ENCODE data around the gene FBN2. TPM values are rescaled to one million over a fixed set of nuclear protein-coding genes. Genes with fewer than 3 reads are reported as not detected.
A peak's percentile ranks its signal among the peaks of the same experiment; 100 is the strongest.

Gene FBN2
- total RNA-seq, 1 donor from 2014 or later = 0.58 TPM

- intact Hi-C loops (cut with DNase I) = no loop called here
- TF ChIP-seq CTCF (IDR thresholded peaks at IDR 0.05) = no peak
- no peak for DNase-seq
- H3K36me3 ChIP-seq = no peaks in the 10 kb centered on the region
- H3K4me1 ChIP-seq = no peaks in the 10 kb centered on the region
- H3K9me3 ChIP-seq = no peaks in the 10 kb centered on the region
- no peak overlapping the region for H3K4me3 ChIP-seq
- H3K27me3 ChIP-seq = no peaks in the 10 kb centered on the region
- ATAC-seq = no peak
- H3K27ac ChIP-seq = no peak overlapping the region
Observed at GRCh38 chr5:128345247-128345646, 192.8 kb downstream of the FBN2 start.

- intact Hi-C loops (cut with DNase I) = no loop called here
- H3K4me3 ChIP-seq = no peak overlapping the region
- TF ChIP-seq CTCF (IDR thresholded peaks at IDR 0.05) = no peak
- no peaks in the 10 kb centered on the region for H3K9me3 ChIP-seq
- no peak for DNase-seq
- no peaks in the 10 kb centered on the region for H3K27me3 ChIP-seq
- no peak overlapping the region for H3K27ac ChIP-seq
- H3K36me3 ChIP-seq = no peaks in the 10 kb centered on the region
- no peak for ATAC-seq
- no peaks in the 10 kb centered on the region for H3K4me1 ChIP-seq
Observed at GRCh38 chr5:128343168-128343567, 194.9 kb downstream of the FBN2 start.

- Histone ChIP-seq H3K36me3 (no peaks in the 10 kb centered on the region), H3K4me1 (no peaks in the 10 kb centered on the region), H3K9me3 (no peaks in the 10 kb centered on the region), H3K27ac (no peak overlapping the region), H3K4me3 (no peak overlapping the region), H3K27me3 (no peaks in the 10 kb centered on the region)
- DNase-seq (no peak), ATAC-seq (peak; percentile 83)
- intact Hi-C loops (cut with DNase I) = no loop called here
- TF ChIP-seq CTCF (IDR thresholded peaks at IDR 0.05) = no peak
Observed at GRCh38 chr5:128341056-128341455, 197.0 kb downstream of the FBN2 start.

- H3K27me3 ChIP-seq = no peaks in the 10 kb centered on the region
- H3K27ac ChIP-seq = no peak overlapping the region
- no peak for ATAC-seq
- H3K4me3 ChIP-seq = no peak overlapping the region
- no peaks in the 10 kb centered on the region for H3K9me3 ChIP-seq
- TF ChIP-seq CTCF (IDR thresholded peaks at IDR 0.05) = no peak
- intact Hi-C loops (cut with DNase I) = no loop called here
- H3K36me3 ChIP-seq = no peaks in the 10 kb centered on the region
- no peak for DNase-seq
- no peaks in the 10 kb centered on the region for H3K4me1 ChIP-seq
Observed at GRCh38 chr5:128340648-128341047, 197.4 kb downstream of the FBN2 start.

- no peak for ATAC-seq
Observed at GRCh38 chr5:128339585-128339984, 198.5 kb downstream of the FBN2 start.

More at GRCh38 chr5:128339585-128339984, 198.5 kb downstream of the FBN2 start:
- Histone ChIP-seq H3K4me1 (no peaks in the 10 kb centered on the region), H3K4me3 (no peak overlapping the region), H3K9me3 (no peaks in the 10 kb centered on the region), H3K36me3 (no peaks in the 10 kb centered on the region), H3K27ac (no peak overlapping the region), H3K27me3 (no peaks in the 10 kb centered on the region)
- intact Hi-C loops (cut with DNase I) = no loop called here
- no peak for DNase-seq
- TF ChIP-seq CTCF (IDR thresholded peaks at IDR 0.05) = no peak

All from upper lobe of right lung (tissue), 1 donor.